Stimulated activated naive CD4-positive, alpha-beta T cell (primary cell): ENCODE data around the gene ZBTB20.

ENCODE experiments used
- DNase-seq, 6 experiments: peaks; one replicate each; lab custom pipeline; 2025; lab: John Stamatoyannopoulos, UW

ZBTB20 gene

DNA sequence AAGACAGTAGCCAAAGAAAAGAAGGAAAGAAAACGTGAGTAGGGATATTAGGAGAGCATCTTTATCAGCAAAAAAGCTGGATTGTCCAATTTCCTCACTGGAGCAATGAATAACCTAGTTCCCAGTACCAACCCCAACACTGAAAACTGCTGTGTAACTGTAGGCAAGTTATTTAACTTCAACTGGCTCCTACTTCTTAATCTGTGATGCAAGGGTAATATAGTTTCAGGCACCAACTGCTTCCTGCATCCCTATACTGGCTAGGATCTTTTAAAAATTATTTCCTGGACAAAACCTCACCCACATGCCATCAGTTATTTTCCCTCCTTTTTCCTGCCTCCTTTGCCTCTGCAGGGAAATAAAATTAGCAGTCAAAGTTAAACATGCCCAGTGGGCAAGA, 59.6 kb downstream of the ZBTB20 start:
- DNase-seq: no peak

GRCh38 chr3:115086344-115086743, 60.7 kb downstream of the ZBTB20 start:
- no peak for DNase-seq

- DNase-seq: no peak
Measured at GRCh38 chr3:115085197-115085865, 61.8 kb downstream of the ZBTB20 start.

DNA sequence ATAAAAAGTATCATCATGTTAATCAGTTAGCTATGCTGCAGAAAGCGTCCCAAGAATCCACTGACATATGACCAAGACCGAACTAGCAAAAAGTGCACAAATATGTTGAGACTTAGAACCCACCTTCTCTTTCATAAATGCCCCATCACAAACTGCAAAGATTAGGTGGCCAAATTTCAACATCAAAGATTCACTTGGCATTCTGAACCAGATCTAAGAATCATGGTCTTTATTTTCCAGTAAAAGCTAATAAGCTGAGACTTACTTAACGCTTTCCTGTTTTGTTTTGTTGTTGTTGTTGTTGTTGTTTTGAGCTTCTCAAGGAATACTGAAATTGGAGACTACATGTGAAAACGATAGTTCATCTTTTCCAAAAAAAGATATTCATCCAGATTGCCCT, 62.4 kb downstream of the ZBTB20 start:
- DNase-seq: no peak

DNA sequence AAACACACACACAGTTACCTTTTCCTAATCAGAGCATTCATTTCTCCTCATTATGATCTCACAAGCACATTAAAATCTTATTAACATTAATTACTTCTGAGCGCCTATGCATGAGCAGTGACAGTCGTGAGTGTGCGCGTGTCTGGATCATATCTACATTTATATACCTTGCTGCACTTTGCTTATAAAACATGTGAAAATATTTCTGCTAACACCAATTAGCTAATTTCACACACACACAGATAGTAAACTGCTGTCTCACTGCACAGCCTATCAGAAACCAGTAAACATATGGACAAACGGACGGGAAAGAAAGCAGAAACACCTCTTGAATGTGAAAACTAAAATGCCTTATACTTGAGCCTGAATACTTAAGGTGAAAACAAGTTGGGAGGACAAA, 64.8 kb downstream of the ZBTB20 start:
- DNase-seq: no peak

GRCh38 chr3:115081444-115081843, 65.6 kb downstream of the ZBTB20 start:
- no peak for DNase-seq

DNA sequence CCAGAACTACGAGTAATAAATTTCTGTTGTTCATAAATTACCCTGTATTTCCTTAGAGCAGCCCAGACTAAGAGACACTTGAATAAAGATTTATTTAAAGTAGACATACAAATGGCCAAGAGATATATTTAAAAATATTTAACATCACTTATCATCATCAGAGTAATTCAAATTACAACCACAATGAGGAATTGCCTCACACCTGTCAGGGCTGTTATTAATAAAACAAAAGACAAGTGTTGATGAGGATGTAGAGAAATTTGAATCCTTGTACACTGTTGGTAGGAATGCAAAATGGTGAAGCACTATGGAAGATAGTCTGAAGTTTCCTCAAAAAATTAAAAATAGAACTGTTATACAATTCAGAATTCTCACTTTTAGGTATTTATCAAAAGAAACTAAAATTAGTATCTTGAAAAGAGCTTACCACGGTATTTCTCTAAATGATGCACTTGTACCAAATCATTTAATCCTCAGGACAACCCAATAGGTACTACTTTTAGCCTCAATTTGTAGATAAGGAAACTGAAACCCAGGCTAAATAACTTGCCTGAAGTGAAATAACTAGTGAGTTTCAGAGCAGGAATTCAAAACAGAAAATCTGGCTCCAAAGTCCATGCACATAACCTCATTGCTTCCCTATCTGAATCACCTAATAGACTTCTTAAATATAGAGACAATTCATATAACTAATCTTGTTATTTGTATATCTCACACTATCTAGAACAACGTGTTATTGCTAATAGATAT, 69.4 kb downstream of the ZBTB20 start:
- DNase-seq: no peak

- DNase-seq: no peak
Measured at GRCh38 chr3:115074502-115074901, 72.6 kb downstream of the ZBTB20 start.

DNA sequence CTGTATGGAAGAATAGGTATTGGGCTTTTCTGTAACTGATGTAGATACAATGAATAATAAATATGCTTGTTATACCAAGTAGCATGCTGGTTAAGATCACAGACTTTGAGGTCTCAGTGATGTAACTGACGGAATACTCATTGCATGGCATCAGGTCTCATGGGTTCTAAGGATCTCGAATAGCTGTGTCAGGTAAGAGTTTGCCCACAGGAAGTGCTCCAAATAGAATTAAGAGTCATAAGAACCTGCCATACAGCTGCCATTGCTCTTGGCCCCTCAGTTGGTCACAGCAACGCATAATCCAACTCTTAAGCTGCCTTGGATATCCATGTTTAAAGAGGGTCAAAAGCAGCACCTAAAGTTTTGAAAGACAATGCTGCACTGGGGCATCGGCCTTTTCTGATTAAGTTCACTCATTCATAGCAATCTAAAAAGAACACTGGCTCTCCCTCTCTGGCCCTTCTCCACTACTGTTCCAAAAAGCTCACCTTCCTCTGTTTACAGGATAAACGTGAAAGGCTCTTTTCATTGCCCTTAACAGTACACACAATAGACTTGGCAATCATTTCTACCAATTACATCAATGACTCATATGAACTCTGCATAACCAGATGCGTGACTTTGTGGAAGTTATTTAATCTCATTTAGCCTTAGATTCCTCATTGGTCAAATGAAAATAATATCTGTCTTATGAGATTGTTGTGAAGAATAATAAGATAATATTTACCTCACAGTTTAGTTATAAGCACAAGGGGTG, 74.6 kb downstream of the ZBTB20 start:
- DNase-seq: no peak

GRCh38 chr3:115071601-115072000, 75.5 kb downstream of the ZBTB20 start:
- no peak for DNase-seq

DNA sequence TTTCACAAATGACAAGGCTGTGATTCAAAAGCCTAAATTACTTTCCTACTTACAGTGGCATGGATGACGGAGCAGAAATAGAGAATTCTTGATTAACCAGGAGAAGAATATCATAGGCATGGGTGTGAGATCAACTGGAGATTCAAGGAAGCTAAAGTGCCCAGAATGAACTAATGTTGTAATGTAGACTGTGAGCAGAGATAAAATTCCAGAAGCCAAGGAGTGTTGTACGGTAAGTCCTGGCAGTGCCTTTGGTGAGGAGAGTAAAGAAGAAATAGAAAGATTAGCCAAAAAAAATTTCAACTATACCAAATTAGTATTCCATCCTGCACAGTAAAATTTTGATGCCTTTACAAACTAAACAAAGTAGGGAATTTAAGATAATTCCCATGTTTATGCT, 75.9 kb downstream of the ZBTB20 start:
- DNase-seq: no peak

DNA sequence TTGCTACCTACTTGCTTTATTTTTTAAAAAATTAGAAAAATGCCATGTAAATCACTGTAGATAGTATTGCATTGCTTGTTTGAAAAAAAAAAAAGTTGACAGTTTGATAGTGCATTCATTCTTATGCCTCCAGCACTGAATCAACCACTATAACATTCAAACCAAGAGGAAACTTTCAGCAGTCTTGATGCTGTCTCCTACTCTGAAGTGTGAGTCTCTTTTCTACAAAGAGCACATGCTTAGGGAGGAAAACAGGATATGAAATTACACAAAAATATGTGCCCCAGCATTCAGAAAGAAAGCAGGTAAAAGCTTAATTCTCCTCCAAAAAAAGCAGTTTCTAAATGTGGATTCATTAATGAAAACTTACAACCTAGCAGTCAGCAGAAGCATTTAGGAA, 78.3 kb downstream of the ZBTB20 start:
- DNase-seq: no peak

- DNase-seq: no peak
Measured at GRCh38 chr3:115062412-115062956, 84.6 kb downstream of the ZBTB20 start.

- no peak for DNase-seq
Measured at GRCh38 chr3:115062009-115062408, 85.1 kb downstream of the ZBTB20 start.

GRCh38 chr3:115052906-115053305, 94.2 kb downstream of the ZBTB20 start:
- DNase-seq: no peak

- DNase-seq: no peak
Measured at GRCh38 chr3:115042351-115042750, 104.7 kb downstream of the ZBTB20 start.

DNA sequence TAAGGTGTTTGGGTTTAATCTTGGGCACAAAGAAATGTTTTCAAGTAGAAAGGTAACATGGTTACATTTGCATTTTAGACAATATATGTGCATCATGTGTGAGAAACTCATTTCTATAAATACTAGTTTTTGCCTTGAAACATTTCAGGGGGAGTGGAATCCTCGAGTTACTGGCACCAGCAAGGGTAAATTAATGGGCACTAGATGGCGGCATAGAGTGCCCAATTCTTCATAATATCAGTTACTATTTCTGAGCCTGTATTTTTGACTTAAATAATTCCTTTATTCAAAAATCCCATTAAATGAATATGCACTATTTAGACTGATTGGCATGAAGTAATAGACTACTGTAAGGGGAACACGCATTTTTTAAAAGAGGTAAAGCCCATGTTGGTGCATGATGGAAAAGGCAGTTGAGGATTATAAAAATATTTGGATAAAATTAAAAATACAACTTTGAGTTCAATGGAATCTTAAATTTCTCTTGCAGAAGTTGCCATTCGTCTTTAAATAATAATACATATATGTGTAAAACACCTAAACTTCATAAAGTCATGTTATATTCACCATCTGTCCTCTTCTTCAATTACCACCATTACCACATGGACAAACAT, 106.3 kb downstream of the ZBTB20 start:
- peak in 5 of 6 experiments; percentile 0 to 33 (median 10) for DNase-seq

DNA sequence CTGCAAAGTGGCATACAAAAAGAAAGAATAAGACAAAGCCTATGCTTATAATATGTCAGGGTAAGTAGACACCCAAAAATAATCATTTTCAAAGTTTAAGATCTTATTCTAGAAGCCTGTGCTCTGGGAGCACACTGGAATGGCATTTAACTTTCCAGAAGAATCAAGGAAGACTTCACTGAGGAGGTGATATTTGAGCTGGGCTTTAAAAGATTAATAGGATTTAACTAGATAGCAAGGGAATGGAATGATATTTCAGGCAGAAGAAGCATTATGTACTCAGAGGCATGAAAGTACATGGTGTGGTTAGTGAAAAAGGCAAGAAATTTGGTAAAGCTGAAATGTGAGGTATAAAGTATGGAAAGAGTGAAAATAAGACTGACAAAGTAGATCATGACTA, 106.8 kb downstream of the ZBTB20 start:
- no peak for DNase-seq

- DNase-seq: no peak
Measured at GRCh38 chr3:115038817-115039216, 108.3 kb downstream of the ZBTB20 start.

DNA sequence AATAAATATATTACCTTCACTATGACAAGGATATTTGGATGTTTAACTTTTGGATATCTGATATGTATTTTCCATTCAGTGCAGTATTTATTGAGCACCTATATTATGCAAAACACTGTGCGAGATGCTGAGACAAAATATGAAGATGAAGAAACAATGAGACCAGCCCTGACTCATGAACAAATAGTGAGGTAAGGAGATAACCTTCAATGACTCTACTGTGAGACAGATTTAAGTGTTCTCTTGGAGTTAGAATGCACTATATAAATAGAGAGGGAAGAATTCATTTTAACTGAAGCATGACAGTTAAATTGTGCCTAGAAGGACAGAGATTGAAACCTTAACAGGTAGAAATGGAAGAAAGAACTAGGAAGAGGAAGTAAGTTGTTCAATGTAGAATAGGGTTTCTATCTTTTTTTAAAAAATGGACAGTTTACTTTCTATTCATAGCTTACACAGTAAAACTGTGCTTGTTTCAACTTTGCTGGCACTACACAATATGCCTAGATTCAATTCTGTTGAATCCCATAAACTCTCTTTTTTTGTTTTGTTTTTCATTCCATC, 124.2 kb downstream of the ZBTB20 start:
- DNase-seq: no peak

GRCh38 chr3:115022199-115022598, 124.9 kb downstream of the ZBTB20 start:
- DNase-seq: no peak

GRCh38 chr3:115021061-115021460, 126.0 kb downstream of the ZBTB20 start:
- no peak for DNase-seq
